ENCODE results near the gene PFDN6.

Gene PFDN6

GRCh38 chr6:33336495-33336894, 47.1 kb downstream of the PFDN6 start:
- H3K27ac ChIP-seq = no peak overlapping the region
- intact Hi-C loops (cut with DNase I; ENCODE audit: low total_unique reads) = no loop called here
- no peaks in the 10 kb centered on the region for H3K36me3 ChIP-seq
- H3K9me3 ChIP-seq = no peaks in the 10 kb centered on the region
- no peak overlapping the region for H3K4me3 ChIP-seq
- no peaks in the 10 kb centered on the region for H3K4me1 ChIP-seq
- TF ChIP-seq, protein P1, sequence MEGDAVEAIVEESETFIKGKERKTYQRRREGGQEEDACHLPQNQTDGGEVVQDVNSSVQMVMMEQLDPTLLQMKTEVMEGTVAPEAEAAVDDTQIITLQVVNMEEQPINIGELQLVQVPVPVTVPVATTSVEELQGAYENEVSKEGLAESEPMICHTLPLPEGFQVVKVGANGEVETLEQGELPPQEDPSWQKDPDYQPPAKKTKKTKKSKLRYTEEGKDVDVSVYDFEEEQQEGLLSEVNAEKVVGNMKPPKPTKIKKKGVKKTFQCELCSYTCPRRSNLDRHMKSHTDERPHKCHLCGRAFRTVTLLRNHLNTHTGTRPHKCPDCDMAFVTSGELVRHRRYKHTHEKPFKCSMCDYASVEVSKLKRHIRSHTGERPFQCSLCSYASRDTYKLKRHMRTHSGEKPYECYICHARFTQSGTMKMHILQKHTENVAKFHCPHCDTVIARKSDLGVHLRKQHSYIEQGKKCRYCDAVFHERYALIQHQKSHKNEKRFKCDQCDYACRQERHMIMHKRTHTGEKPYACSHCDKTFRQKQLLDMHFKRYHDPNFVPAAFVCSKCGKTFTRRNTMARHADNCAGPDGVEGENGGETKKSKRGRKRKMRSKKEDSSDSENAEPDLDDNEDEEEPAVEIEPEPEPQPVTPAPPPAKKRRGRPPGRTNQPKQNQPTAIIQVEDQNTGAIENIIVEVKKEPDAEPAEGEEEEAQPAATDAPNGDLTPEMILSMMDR (IDR thresholded peaks at IDR 0.05) = no peak
- no peaks in the 10 kb centered on the region for H3K27me3 ChIP-seq
- no peak for DNase-seq

- intact Hi-C loops (cut with DNase I; ENCODE audit: low total_unique reads) = no loop called here
- H3K4me1 ChIP-seq = no peaks in the 10 kb centered on the region
- H3K36me3 ChIP-seq = no peaks in the 10 kb centered on the region
- no peaks in the 10 kb centered on the region for H3K27me3 ChIP-seq
- no peak overlapping the region for H3K27ac ChIP-seq
- H3K4me3 ChIP-seq = no peak overlapping the region
- no peaks in the 10 kb centered on the region for H3K9me3 ChIP-seq
- TF ChIP-seq, protein P1 (IDR thresholded peaks at IDR 0.05) = no peak
- no peak for DNase-seq
Measured at GRCh38 chr6:33339193-33339592, 49.8 kb downstream of the PFDN6 start.

Measured in tibial artery (tissue), 4 donors.